GM18498 (cell line): ENCODE data around the gene MRPS25.

Source experiments
- ATAC-seq: cut with Tn5 transposase; IDR thresholded peaks from one replicate; pipeline ENCODE4 v1.9.1; 2021; ENCODE audit warnings: mild to moderate bottlenecking, moderate library complexity; ENCODE audit not compliant: unreplicated experiment

MRPS25 gene

DNA sequence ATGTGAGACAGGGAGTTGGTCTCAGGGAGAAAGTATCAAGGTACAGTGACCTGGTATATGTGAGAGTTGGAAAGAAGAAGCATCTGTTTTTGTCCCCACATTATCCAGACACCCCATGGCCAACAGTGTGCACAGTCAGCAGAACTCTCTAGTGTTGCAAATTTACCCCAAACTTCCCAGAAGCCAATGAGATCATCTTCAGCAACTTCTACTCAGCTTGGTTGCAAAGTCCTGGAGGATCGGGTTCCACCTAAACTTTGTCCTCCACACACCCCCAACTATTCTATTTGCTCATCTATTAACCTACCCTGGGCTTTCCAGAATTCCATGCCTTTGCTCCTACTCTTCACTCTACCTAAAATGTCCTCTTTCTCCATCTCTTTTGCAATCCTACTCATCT is 18.1 kb upstream of the MRPS25 start:
- ATAC-seq = no peak

GRCh38 chr3:15081960-15082664 is 17.0 kb upstream of the MRPS25 start:
- no peak for ATAC-seq

GRCh38 chr3:15079091-15079490 is 14.0 kb upstream of the MRPS25 start:
- no peak for ATAC-seq

GRCh38 chr3:15074500-15074899 is 9.4 kb upstream of the MRPS25 start:
- no peak for ATAC-seq

- no peak for ATAC-seq
Observed at GRCh38 chr3:15071699-15072098, 6.6 kb upstream of the MRPS25 start.

GRCh38 chr3:15069441-15069840 is 4.3 kb upstream of the MRPS25 start:
- no peak for ATAC-seq

DNA sequence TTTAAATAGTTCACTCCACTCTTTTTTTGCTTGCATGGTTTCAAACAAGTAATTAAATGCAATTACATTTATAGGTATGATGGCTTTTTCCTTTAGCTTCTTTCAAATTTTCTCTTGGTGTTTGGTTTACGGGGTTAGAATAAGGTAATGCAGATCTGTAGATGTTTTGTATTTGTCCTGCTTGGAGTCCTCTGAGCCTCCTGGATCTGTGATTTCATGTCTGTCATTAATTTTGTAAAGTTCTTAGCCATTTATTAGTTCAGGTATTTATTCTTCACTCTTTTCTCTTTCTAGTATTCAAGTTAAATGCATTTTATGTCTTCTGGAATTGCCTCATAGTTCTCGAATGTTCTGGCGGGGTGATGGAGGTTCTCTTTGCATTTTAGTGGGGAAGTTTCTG is 1.4 kb upstream of the MRPS25 start:
- no peak for ATAC-seq

- ATAC-seq = no peak
Observed at GRCh38 chr3:15065550-15066007, 464 bp upstream of the MRPS25 start.

DNA sequence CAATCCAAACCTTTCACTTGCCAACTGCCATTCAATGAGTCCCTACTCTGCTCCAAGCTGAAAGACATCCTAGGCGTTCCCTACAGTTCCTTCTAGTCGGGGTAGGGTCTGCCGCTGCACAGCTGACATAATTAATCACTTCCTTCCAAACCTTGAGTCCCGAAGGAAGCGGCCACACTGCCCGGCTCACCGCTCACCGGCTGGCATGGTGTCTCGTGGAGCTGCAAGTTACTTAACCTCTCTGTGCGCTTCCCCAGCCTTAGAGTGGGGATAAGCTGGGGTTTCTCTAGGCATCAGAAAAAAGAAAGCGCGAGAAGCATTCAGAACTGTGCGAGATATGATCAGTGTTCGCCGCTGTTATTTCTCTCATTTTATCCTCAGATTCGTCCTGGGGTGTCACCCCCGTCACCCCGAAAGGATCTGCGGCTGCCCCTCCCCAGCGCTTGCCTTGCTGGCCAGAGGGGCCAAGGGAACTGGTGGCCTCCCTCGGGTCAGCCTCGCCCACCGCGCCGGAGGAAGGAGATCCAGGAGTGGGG is 748 bp downstream of the MRPS25 start:
- peak; percentile 27 for ATAC-seq

DNA sequence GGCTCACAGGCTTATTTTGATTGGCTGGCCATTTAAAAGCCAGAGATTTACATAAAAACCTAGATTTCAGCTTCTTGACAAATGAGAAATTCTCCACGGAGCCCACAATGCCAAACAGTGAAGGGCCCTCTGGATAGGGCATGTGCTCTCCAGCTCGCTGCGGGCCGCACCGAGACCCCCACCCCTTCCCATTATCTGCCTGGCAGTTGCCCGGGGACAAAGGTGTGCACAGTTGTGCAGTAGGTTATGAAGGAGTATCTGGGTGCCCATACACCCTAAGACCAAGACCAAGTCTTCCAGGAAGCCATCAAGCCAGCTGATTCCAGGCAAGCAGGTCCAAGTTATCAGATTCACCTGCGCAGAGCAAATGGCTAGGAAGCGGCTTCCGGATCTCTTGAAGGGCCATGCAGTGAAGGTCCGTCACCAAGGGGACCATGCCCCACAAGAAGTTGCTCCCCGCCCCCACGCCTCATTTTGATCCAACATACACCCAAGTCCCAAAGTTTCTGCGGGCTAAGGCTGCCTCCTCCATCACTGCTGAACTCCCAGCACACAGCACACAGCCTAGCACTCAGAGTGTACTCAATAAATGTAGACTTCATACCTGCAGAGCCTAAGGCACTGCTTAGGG is 1.3 kb downstream of the MRPS25 start:
- no peak for ATAC-seq

DNA sequence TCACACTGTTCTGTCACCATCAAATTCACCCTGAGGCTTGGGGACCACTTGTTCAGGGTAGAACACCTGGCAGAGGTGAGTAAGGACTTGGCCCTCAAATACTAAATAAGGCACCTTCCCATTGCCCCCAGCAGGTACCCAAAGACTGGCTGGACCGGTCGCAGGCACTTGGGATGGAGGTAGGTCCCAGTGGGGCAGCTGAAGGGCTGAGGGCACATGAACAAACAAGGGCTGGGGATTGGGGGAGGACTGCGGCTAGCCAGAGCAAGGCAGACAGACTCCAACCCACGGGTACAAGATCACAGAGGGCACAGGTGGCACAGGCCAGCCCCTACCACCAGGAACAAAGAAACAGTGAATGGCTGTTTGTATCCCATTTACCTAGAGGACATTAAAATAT is 1.9 kb downstream of the MRPS25 start:
- no peak for ATAC-seq

DNA sequence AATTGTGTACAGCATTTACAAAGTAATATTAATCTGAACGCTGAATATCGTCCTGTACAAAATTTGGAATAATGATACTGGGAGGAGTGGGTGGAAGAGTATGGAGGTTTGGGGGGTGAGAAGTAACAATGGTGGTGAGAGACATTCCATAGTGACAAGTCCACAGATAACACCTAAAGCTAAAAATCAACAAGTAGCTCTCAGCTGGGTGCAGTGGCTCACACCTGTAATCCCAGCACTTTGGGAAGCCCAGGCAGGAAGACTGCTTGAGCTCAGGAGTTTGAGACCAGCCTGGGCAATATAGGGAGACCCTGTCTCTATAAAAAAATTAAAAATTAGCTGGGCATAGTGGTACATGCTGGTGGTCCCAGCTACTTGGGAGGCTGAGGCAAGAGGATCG is 5.1 kb downstream of the MRPS25 start:
- ATAC-seq = no peak

GRCh38 chr3:15056676-15057404 is 8.3 kb downstream of the MRPS25 start:
- ATAC-seq = no peak

- ATAC-seq = peak; percentile 49
Observed at GRCh38 chr3:15055019-15055557, 10.0 kb downstream of the MRPS25 start.

DNA sequence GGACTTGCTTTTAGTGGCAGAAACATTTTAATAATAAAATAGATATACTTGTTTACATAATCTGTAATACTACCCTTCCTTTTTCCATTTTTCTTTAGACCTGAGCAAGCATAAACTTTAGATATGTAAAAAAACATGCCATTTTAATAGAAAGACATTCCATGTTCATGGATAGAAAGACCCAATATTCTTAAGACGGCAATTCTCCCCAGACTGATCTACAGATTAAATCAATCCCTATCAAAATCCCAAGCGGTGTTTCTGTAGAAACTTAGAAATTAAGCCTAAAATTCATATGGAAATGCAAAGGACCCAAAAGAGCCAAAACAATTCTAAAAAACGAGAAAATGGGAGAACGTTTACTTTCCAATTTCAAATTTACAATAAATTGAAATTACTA is 11.6 kb downstream of the MRPS25 start:
- no peak for ATAC-seq

- ATAC-seq = no peak
Observed at GRCh38 chr3:15052335-15053242, 12.5 kb downstream of the MRPS25 start.

DNA sequence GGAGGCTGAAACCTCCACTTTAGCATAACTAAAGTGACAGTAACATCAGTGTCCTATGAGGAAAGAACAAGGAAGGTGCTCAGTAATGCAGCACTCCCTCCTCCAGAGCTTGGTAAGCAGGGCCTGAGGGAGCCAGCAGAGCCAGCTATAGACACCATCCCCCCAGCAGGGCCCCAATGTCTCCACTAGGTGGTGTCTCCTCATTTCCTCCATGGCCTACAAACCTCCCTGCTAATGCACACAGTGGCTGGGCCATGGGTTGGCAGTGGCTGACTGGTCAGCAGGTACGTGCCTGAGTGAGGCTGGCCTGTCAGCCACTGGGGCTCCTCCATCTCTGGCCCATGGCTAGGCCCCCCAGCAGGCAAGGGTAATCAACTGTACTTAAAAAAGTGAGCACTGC is 13.6 kb downstream of the MRPS25 start:
- peak; percentile 57 for ATAC-seq

DNA sequence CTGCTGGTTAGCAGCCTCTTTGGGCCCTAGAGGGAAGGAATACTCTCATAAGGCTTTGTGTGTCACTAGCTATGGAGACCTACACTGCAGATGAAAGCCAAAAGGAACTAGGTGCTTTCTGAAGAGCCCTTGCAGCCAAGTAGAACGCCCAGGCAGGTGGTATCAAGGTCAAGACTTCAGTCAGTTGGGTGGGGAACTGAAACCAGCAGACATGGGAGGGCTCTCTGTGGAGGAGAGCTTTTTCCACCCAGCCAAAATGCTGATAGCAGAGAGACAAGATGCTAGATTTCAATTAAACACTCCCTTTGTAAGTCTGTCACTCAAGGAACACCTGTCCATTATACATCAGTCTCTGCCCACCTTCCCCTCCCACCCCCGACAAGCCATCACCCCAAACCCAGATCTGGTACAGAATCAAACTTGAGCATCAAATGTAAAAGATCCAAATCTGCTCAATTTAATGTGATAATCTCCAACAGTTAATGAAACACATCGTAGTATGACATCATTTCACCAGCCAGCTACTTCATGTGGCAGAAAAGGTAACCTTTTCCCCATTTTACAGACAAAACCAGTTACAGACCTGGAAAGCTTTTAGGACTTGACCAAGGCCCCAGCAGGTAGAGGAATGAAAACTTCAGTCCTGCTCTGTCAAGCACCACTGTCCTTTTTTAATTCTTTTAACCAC is 14.6 kb downstream of the MRPS25 start:
- ATAC-seq = peak; percentile 71

DNA sequence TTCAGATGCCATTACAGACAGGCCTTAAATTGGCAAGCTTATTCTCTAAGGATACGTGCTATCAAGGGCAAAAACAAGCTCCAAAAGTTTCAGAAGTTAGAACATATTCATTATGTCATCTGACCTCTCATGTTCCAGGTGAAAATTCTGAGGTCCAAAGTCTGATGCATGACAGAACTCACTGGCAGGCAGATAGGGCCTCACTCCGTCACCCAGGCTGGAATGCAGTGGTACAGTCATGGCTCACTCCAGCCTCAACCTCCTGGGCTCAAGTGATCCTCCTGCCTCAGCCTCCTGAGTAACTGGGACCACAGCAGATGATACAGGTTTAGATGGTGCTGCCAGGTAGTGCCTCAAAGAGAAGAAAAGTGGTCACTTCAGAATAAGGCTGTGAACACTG is 15.5 kb downstream of the MRPS25 start:
- ATAC-seq = no peak

DNA sequence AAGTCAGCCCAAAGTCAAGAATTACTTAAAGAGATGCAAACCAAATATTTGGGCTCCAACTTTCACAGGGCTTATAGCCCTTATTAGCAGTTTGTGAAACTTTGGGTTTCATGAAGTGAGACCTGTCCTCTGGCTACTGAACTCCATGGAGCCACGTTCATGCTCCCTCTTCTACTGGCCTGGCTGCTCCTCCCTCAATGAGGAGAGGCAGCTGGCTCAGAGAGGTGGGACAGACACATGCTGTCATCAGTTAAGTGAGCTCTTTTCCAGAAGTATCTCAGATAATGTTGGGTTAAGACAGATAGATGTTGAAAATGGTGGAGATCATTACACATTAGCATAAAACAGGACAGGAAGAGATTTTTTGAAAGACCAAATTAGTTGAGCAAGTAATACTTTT is 19.4 kb downstream of the MRPS25 start:
- ATAC-seq = no peak
